ENCODE results near the gene CA11.

- TF ChIP-seq CTCF (IDR thresholded peaks at IDR 0.05) (no peak), POLR2A (IDR thresholded peaks at IDR 0.05) (no peak)
These were observed 42.5 kb downstream of the CA11 start for GRCh38 chr19:48603449-48603848.
